HCT116 (cell line): ENCODE results near the gene TMEM80.

ENCODE experiments used
- CEBPB ChIP-seq: IDR thresholded peaks from 2 replicates; pipeline ENCODE4 v1.6.1; 2012; ENCODE audit warnings: low read depth
- ELF1 ChIP-seq: IDR thresholded peaks from 2 replicates; pipeline ENCODE4 v1.6.1; 2012; ENCODE audit warnings: low read depth, borderline replicate concordance
- EZH2 ChIP-seq: fragments of 200-600 bp; sonication (generic); IDR thresholded peaks from 2 replicates; pipeline ENCODE4 v1.6.1; 2017; ENCODE audit warnings: antibody characterized with exemption, mixed run types
- POLR2A ChIP-seq: IDR thresholded peaks from 2 replicates; pipeline ENCODE4 v1.7.0; 2011; ENCODE audit warnings: borderline replicate concordance; ENCODE audit not compliant: insufficient read depth, insufficient read length; ENCODE audit errors: extremely low read depth
- POLR2AphosphoS5 ChIP-seq: IDR thresholded peaks from 2 replicates; pipeline ENCODE4 v1.6.1; 2011; ENCODE audit warnings: mild to moderate bottlenecking, low read depth, low read length, moderate library complexity
- RAD21 ChIP-seq: IDR thresholded peaks from 2 replicates; pipeline ENCODE4 v1.6.1; 2012; ENCODE audit warnings: low read depth, mild to moderate bottlenecking
- SP1 ChIP-seq: IDR thresholded peaks from 2 replicates; pipeline ENCODE4 v1.6.1; 2012; ENCODE audit warnings: low read depth
- SRF ChIP-seq: IDR thresholded peaks from 2 replicates; pipeline ENCODE4 v1.6.1; 2012; ENCODE audit warnings: low read depth
- TCF7L2 ChIP-seq: IDR thresholded peaks from 2 replicates; pipeline ENCODE4 v1.7.0; 2011; ENCODE audit warnings: borderline replicate concordance, inconsistent platforms; ENCODE audit not compliant: insufficient read depth, insufficient read length; ENCODE audit errors: extremely low read depth
- ZFX ChIP-seq: fragments of 450-650 bp; IDR thresholded peaks from 2 replicates; pipeline ENCODE4 v1.6.1; 2017
- TF ChIP-seq, protein P1 (sequence below), 3 experiments: fragments of 200-600 bp in 1 of 3; sonication (generic) in 1 of 3; IDR thresholded peaks in 2 of 3; conservative IDR thresholded peaks in 1 of 3; 2 replicates each; pipeline ENCODE4 v1.5.1; 2012 to 2017; ENCODE audit warnings: low read depth in 2 of 3, low read length in 2 of 3, antibody characterized with exemption in 1 of 3, borderline replicate concordance in 1 of 3, control low read depth in 1 of 3, mild to moderate bottlenecking in 1 of 3, mixed read lengths in 1 of 3, mixed run types in 1 of 3, moderate library complexity in 1 of 3; ENCODE audit not compliant: insufficient read depth in 1 of 3
- TF ChIP-seq, protein P2 (sequence below): IDR thresholded peaks from 2 replicates; pipeline ENCODE4 v1.6.1; 2011; ENCODE audit warnings: mild to moderate bottlenecking, low read length, moderate library complexity; ENCODE audit not compliant: insufficient replicate concordance; ENCODE audit errors: extremely low read depth
- TF ChIP-seq, protein P3 (sequence below): IDR thresholded peaks from 2 replicates; pipeline ENCODE4 v1.6.1; 2012; ENCODE audit warnings: low read depth

DNA sequence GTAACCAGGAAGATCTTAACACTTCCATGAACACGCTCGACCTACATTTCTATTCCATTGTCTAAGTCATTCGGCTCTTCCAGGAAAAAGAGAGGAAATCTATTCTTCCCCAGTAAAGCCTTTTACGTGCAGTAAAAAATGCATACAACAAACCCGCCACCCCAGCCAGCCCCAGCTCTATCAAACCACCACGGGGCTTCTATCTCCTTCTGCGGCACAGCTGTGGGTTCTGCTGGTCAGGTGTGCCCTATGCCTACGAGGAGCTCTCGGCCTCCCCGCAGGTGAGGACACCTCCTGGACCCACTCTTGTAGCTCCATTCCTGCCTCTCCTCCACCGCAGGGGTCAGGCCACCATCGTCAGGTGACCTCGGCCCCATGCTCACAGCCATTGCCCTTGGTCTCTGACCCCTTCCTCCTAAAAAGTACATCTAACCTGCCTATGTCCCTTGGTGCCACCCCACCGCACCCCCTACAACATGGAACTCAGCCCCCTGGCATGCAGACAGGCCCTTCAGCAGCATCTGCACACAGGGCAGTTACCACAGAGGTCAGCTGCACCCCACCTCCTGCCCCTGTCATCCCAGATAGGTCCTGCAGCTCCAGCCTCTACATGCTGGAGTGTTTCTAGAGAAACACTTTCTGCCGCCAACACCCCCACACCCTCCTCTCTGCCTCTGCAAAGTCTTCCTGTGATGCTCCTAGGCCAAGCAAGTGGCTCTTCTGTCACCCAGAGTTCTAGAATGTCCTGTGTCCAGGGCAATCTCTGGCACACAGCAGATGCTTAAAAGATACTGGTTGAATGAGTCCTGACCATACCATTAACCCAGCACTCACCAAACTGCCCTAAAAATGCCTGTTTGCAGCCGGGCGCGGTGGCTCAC lies 3.7 kb upstream of the TMEM80 start:
- TF ChIP-seq, protein P1, sequence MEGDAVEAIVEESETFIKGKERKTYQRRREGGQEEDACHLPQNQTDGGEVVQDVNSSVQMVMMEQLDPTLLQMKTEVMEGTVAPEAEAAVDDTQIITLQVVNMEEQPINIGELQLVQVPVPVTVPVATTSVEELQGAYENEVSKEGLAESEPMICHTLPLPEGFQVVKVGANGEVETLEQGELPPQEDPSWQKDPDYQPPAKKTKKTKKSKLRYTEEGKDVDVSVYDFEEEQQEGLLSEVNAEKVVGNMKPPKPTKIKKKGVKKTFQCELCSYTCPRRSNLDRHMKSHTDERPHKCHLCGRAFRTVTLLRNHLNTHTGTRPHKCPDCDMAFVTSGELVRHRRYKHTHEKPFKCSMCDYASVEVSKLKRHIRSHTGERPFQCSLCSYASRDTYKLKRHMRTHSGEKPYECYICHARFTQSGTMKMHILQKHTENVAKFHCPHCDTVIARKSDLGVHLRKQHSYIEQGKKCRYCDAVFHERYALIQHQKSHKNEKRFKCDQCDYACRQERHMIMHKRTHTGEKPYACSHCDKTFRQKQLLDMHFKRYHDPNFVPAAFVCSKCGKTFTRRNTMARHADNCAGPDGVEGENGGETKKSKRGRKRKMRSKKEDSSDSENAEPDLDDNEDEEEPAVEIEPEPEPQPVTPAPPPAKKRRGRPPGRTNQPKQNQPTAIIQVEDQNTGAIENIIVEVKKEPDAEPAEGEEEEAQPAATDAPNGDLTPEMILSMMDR (IDR thresholded peaks at IDR 0.05 in 2 of 3, conservative IDR thresholded peaks at IDR 0.05 in 1 of 3; ENCODE audit: borderline replicate concordance in 1 of 3, insufficient read depth in 1 of 3, low read depth in 2 of 3, low read length in 2 of 3): no peak
- TF ChIP-seq SRF (no peak), POLR2AphosphoS5 (no peak), EZH2 (no peak), TCF7L2 (no peak), POLR2A (no peak), CEBPB (no peak), RAD21 (no peak), SP1 (no peak), ELF1 (no peak), ZFX (no peak)
- TF ChIP-seq, protein P2, sequence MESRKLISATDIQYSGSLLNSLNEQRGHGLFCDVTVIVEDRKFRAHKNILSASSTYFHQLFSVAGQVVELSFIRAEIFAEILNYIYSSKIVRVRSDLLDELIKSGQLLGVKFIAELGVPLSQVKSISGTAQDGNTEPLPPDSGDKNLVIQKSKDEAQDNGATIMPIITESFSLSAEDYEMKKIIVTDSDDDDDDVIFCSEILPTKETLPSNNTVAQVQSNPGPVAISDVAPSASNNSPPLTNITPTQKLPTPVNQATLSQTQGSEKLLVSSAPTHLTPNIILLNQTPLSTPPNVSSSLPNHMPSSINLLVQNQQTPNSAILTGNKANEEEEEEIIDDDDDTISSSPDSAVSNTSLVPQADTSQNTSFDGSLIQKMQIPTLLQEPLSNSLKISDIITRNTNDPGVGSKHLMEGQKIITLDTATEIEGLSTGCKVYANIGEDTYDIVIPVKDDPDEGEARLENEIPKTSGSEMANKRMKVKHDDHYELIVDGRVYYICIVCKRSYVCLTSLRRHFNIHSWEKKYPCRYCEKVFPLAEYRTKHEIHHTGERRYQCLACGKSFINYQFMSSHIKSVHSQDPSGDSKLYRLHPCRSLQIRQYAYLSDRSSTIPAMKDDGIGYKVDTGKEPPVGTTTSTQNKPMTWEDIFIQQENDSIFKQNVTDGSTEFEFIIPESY: no peak
- TF ChIP-seq, protein P3, sequence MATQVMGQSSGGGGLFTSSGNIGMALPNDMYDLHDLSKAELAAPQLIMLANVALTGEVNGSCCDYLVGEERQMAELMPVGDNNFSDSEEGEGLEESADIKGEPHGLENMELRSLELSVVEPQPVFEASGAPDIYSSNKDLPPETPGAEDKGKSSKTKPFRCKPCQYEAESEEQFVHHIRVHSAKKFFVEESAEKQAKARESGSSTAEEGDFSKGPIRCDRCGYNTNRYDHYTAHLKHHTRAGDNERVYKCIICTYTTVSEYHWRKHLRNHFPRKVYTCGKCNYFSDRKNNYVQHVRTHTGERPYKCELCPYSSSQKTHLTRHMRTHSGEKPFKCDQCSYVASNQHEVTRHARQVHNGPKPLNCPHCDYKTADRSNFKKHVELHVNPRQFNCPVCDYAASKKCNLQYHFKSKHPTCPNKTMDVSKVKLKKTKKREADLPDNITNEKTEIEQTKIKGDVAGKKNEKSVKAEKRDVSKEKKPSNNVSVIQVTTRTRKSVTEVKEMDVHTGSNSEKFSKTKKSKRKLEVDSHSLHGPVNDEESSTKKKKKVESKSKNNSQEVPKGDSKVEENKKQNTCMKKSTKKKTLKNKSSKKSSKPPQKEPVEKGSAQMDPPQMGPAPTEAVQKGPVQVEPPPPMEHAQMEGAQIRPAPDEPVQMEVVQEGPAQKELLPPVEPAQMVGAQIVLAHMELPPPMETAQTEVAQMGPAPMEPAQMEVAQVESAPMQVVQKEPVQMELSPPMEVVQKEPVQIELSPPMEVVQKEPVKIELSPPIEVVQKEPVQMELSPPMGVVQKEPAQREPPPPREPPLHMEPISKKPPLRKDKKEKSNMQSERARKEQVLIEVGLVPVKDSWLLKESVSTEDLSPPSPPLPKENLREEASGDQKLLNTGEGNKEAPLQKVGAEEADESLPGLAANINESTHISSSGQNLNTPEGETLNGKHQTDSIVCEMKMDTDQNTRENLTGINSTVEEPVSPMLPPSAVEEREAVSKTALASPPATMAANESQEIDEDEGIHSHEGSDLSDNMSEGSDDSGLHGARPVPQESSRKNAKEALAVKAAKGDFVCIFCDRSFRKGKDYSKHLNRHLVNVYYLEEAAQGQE: no peak
